Mesenchymal stem cell (in vitro differentiated cells and primary cell): ENCODE measurements around the gene CORO1C.

Experiments
- DNase-seq: peaks from one replicate; pipeline ENCODE4 v3.0.0-alpha.2; 2013
- H2AFZ ChIP-seq: one replicate; pipeline ENCODE4 v1.6.1; 2013; ENCODE audit warnings: low read depth, mild to moderate bottlenecking, control low read depth, inconsistent platforms, low read length, moderate library complexity
- H2AK5ac ChIP-seq: 2 replicates; pipeline ENCODE4 v1.6.1; 2013; ENCODE audit warnings: low read length, moderate library complexity, mild to moderate bottlenecking, inconsistent platforms; ENCODE audit not compliant: severe bottlenecking
- H2BK120ac ChIP-seq: one replicate; pipeline ENCODE4 v1.6.1; 2013; ENCODE audit warnings: low read depth, mild to moderate bottlenecking, inconsistent platforms, low read length, moderate library complexity
- H2BK12ac ChIP-seq, 2 experiments: one replicate each; pipeline ENCODE4 v1.6.1; 2013; ENCODE audit warnings: inconsistent platforms in 2 of 2, low read length in 2 of 2, mild to moderate bottlenecking in 2 of 2, moderate library complexity in 2 of 2, control low read depth in 1 of 2
- H2BK15ac ChIP-seq: one replicate; pipeline ENCODE4 v1.6.1; 2013; ENCODE audit warnings: mild to moderate bottlenecking, low read depth, inconsistent platforms; ENCODE audit not compliant: poor library complexity, severe bottlenecking
- H2BK5ac ChIP-seq: 2 replicates; pipeline ENCODE4 v1.6.1; 2013; ENCODE audit warnings: low read depth, mild to moderate bottlenecking, low read length, control low read depth, inconsistent platforms; ENCODE audit not compliant: poor library complexity, severe bottlenecking
- H3K14ac ChIP-seq, 2 experiments: one replicate each; pipeline ENCODE4 v1.6.1; 2013; ENCODE audit warnings: inconsistent platforms in 2 of 2, low read length in 2 of 2, control low read depth in 1 of 2, mild to moderate bottlenecking in 1 of 2, moderate library complexity in 1 of 2
- H3K18ac ChIP-seq, 2 experiments: one replicate each; pipeline ENCODE4 v1.6.1; 2013; ENCODE audit warnings: inconsistent platforms in 2 of 2, low read length in 2 of 2, control low read depth in 1 of 2, low read depth in 1 of 2, mild to moderate bottlenecking in 1 of 2
- H3K23ac ChIP-seq, 2 experiments: one replicate each; pipeline ENCODE4 v1.6.1; 2013; ENCODE audit warnings: inconsistent platforms in 2 of 2, low read length in 2 of 2, mild to moderate bottlenecking in 2 of 2, moderate library complexity in 2 of 2, control low read depth in 1 of 2
- H3K27ac ChIP-seq: 2 replicates; pipeline ENCODE4 v1.5.1; 2013; ENCODE audit warnings: mild to moderate bottlenecking, moderate library complexity, low read length, control low read depth, inconsistent platforms; ENCODE audit not compliant: poor library complexity, severe bottlenecking
- H3K27me3 ChIP-seq, 2 experiments: 2 replicates each; pipeline versions ENCODE4 v1.6.1 to v1.7.0; 2013; ENCODE audit warnings: low read length in 2 of 2, mild to moderate bottlenecking in 2 of 2, moderate library complexity in 2 of 2, control low read depth in 1 of 2, inconsistent platforms in 1 of 2; ENCODE audit not compliant: control insufficient read depth in 1 of 2, insufficient read depth in 1 of 2
- H3K36me3 ChIP-seq, 2 experiments: 2 replicates each; pipeline versions ENCODE4 v1.6.1 to v1.7.0; 2013; ENCODE audit warnings: low read length in 2 of 2, control low read depth in 1 of 2, inconsistent platforms in 1 of 2, low read depth in 1 of 2, mild to moderate bottlenecking in 1 of 2; ENCODE audit not compliant: insufficient read depth in 2 of 2, control insufficient read depth in 1 of 2
- H3K4ac ChIP-seq, 2 experiments: one replicate each; pipeline ENCODE4 v1.6.1; 2013; ENCODE audit warnings: inconsistent platforms in 2 of 2, low read length in 2 of 2, mild to moderate bottlenecking in 2 of 2, moderate library complexity in 2 of 2, control low read depth in 1 of 2, low read depth in 1 of 2
- H3K4me1 ChIP-seq: 2 replicates; pipeline ENCODE4 v1.6.1; 2013; ENCODE audit warnings: low read depth, low read length, control low read depth; ENCODE audit not compliant: control insufficient read depth, insufficient read depth
- H3K4me2 ChIP-seq: 2 replicates; pipeline ENCODE4 v1.6.1; 2013; ENCODE audit warnings: low read length, mild to moderate bottlenecking, inconsistent platforms; ENCODE audit not compliant: poor library complexity, severe bottlenecking
- H3K4me3 ChIP-seq, 2 experiments: 2 replicates each; pipeline versions ENCODE4 v1.5.1 to v1.7.0; 2013; ENCODE audit warnings: low read length in 2 of 2, mild to moderate bottlenecking in 2 of 2, control low read depth in 1 of 2, low read depth in 1 of 2; ENCODE audit not compliant: insufficient read depth in 1 of 2
- H3K79me1 ChIP-seq: replicated peaks from 2 replicates; pipeline ENCODE4 v1.6.1; 2013; ENCODE audit warnings: mild to moderate bottlenecking, control low read depth, low read length, inconsistent platforms; ENCODE audit not compliant: poor library complexity, severe bottlenecking
- H3K9ac ChIP-seq: 2 replicates; pipeline ENCODE4 v1.7.0; 2013; ENCODE audit warnings: mild to moderate bottlenecking, low read length, moderate library complexity
- H3K9me3 ChIP-seq: 2 replicates; pipeline ENCODE4 v1.7.0; 2013; ENCODE audit warnings: mild to moderate bottlenecking, low read length; ENCODE audit not compliant: control insufficient read depth
- H4K8ac ChIP-seq: one replicate; pipeline ENCODE4 v1.6.1; 2013; ENCODE audit warnings: inconsistent platforms, mild to moderate bottlenecking, low read length, moderate library complexity
- H4K91ac ChIP-seq: one replicate; pipeline ENCODE4 v1.6.1; 2013; ENCODE audit warnings: mild to moderate bottlenecking, low read length, inconsistent platforms
- WGBS: methylation state at CpG from one replicate; pipeline ENCODE4 v1.1.7; 2013; ENCODE audit warnings: mixed read lengths; 5-methylcytosine and 5-hydroxymethylcytosine counted together

Gene CORO1C

GRCh38 chr12:108641446-108642268, 89.7 kb downstream of the CORO1C start:
- no peak overlapping the region for H3K4me2 ChIP-seq
- H3K79me1 ChIP-seq, result peaks cover 26% of the 10 kb centered on the region
- DNase-seq, result no peak
- no peak overlapping the region for H2BK120ac ChIP-seq
- no peak overlapping the region for H4K91ac ChIP-seq
- 94% methylated on average over 9 of the region's 9 CpGs for WGBS
- no peaks in the 10 kb centered on the region for H3K27me3 ChIP-seq
- H3K4me1 ChIP-seq, result peaks cover 30% of the 10 kb centered on the region
- H4K8ac ChIP-seq, result no peak overlapping the region
- H3K9me3 ChIP-seq, result no peaks in the 10 kb centered on the region
- H3K14ac ChIP-seq, result no peak overlapping the region
- H3K4me3 ChIP-seq, result no peak overlapping the region
- H3K4ac ChIP-seq, result no peak overlapping the region
- H2BK15ac ChIP-seq, result no peak overlapping the region
- H2AFZ ChIP-seq, result no peak overlapping the region
- H2BK12ac ChIP-seq, result no peak overlapping the region
- H2AK5ac ChIP-seq, result no peak overlapping the region
- no peak overlapping the region for H3K27ac ChIP-seq
- peaks cover 31 to 46% of the 10 kb centered on the region in 2 experiments for H3K36me3 ChIP-seq
- peak overlapping the region in 1 of 2 experiments; percentile 28 for H3K18ac ChIP-seq
- H2BK5ac ChIP-seq, result no peak overlapping the region
- H3K9ac ChIP-seq, result no peak overlapping the region
- H3K23ac ChIP-seq, result no peak overlapping the region

DNA sequence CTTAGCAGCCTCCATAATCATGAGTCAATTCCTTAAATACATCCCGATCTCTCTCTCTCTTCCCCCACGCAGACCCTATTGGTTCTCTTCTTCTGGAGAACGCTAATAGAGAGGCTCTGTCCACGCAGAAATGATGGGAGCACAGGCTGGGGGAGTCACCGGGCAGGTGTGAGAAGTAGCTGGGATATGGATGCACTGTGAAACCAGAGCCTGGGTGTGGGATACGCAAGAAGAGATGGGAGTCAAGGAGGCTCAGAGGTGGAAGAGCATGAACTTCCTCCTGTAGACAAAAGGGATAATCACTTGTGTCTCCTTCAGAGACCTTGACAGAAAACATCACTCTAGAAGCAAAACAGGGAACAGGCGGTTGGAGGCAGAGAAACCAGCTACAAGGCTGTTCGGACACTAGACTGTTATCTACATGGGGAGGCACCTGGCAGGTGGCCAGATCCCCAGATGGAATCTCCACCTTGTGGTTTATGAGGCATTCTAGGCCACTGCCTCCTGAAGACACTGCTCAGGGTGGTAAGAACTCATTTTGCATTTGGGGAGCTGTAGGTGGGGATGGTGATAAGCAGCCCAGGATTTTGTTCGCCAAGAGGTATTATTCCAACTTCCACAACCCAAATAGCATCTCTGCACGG, 90.4 kb downstream of the CORO1C start:
- peaks cover 24 to 42% of the 10 kb centered on the region in 2 experiments for H3K36me3 ChIP-seq
- H3K4me2 ChIP-seq, result no peak overlapping the region
- no peak overlapping the region for H3K14ac ChIP-seq
- H3K23ac ChIP-seq, result no peak overlapping the region
- no peak for DNase-seq
- H4K91ac ChIP-seq, result no peak overlapping the region
- no peak overlapping the region for H2BK5ac ChIP-seq
- no peak overlapping the region for H2AFZ ChIP-seq
- H3K9me3 ChIP-seq, result no peaks in the 10 kb centered on the region
- no peak overlapping the region for H3K18ac ChIP-seq
- H2BK15ac ChIP-seq, result no peak overlapping the region
- no peaks in the 10 kb centered on the region for H3K27me3 ChIP-seq
- WGBS, result 93% methylated on average over 10 of the region's 10 CpGs
- H2BK120ac ChIP-seq, result no peak overlapping the region
- no peak overlapping the region for H3K4ac ChIP-seq
- H2AK5ac ChIP-seq, result no peak overlapping the region
- H2BK12ac ChIP-seq, result no peak overlapping the region
- H3K4me1 ChIP-seq, result peaks cover 31% of the 10 kb centered on the region
- H4K8ac ChIP-seq, result no peak overlapping the region
- H3K4me3 ChIP-seq, result no peak overlapping the region
- no peak overlapping the region for H3K27ac ChIP-seq
- H3K79me1 ChIP-seq, result peaks cover 22% of the 10 kb centered on the region
- no peak overlapping the region for H3K9ac ChIP-seq

- Histone ChIP-seq H3K18ac (no peak overlapping the region), H3K79me1 (peaks cover 13% of the 10 kb centered on the region), H3K27me3 (no peaks in the 10 kb centered on the region), H2AFZ (no peak overlapping the region), H3K4me3 (no peak overlapping the region), H3K23ac (no peak overlapping the region), H2AK5ac (peak overlapping the region; percentile 13), H3K9me3 (no peaks in the 10 kb centered on the region), H3K27ac (no peak overlapping the region), H4K91ac (no peak overlapping the region), H3K14ac (no peak overlapping the region), H3K9ac (peak overlapping the region; percentile 64), H4K8ac (no peak overlapping the region), H3K4me1 (peaks cover 39% of the 10 kb centered on the region), H2BK120ac (no peak overlapping the region), H3K4ac (no peak overlapping the region), H2BK12ac (peak overlapping the region in 1 of 2 experiments; percentile 47), H2BK5ac (no peak overlapping the region), H3K4me2 (no peak overlapping the region), H3K36me3 (peaks cover 7 to 29% of the 10 kb centered on the region in 2 experiments), H2BK15ac (no peak overlapping the region)
- WGBS, result 95% methylated on average over 11 of the region's 11 CpGs
- no peak for DNase-seq
These were observed 92.1 kb downstream of the CORO1C start for GRCh38 chr12:108638997-108639822.
